ENCODE results near the gene SLC35F5. TPM values are rescaled to one million over a fixed set of nuclear protein-coding genes. Genes with fewer than 3 reads are reported as not detected.

The SLC35F5 gene
- total and polyA plus RNA-seq, 10 of the 15 experiments (the other 5 are each of a cell fraction or from before 2014, with no cell fraction given), result 1.8 to 31.3 (median 16.5) TPM

GRCh38 chr2:113791697-113792590, 35.5 kb upstream of the SLC35F5 start (continued):
- TF ChIP-seq, protein P1, sequence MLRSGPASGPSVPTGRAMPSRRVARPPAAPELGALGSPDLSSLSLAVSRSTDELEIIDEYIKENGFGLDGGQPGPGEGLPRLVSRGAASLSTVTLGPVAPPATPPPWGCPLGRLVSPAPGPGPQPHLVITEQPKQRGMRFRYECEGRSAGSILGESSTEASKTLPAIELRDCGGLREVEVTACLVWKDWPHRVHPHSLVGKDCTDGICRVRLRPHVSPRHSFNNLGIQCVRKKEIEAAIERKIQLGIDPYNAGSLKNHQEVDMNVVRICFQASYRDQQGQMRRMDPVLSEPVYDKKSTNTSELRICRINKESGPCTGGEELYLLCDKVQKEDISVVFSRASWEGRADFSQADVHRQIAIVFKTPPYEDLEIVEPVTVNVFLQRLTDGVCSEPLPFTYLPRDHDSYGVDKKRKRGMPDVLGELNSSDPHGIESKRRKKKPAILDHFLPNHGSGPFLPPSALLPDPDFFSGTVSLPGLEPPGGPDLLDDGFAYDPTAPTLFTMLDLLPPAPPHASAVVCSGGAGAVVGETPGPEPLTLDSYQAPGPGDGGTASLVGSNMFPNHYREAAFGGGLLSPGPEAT (IDR thresholded peaks at IDR 0.05; ENCODE audit: low read depth), result peak; percentile 89
- TF ChIP-seq, protein P2, sequence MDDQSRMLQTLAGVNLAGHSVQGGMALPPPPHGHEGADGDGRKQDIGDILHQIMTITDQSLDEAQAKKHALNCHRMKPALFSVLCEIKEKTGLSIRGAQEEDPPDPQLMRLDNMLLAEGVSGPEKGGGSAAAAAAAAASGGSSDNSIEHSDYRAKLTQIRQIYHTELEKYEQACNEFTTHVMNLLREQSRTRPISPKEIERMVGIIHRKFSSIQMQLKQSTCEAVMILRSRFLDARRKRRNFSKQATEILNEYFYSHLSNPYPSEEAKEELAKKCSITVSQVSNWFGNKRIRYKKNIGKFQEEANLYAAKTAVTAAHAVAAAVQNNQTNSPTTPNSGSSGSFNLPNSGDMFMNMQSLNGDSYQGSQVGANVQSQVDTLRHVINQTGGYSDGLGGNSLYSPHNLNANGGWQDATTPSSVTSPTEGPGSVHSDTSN (IDR thresholded peaks at IDR 0.05; ENCODE audit: insufficient replicate concordance, low read depth, low read length), result no peak
- TF ChIP-seq, protein P3, sequence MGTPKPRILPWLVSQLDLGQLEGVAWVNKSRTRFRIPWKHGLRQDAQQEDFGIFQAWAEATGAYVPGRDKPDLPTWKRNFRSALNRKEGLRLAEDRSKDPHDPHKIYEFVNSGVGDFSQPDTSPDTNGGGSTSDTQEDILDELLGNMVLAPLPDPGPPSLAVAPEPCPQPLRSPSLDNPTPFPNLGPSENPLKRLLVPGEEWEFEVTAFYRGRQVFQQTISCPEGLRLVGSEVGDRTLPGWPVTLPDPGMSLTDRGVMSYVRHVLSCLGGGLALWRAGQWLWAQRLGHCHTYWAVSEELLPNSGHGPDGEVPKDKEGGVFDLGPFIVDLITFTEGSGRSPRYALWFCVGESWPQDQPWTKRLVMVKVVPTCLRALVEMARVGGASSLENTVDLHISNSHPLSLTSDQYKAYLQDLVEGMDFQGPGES (IDR thresholded peaks at IDR 0.05), result no peak
- TF ChIP-seq FOXK2 (IDR thresholded peaks at IDR 0.05) (peak; percentile 51; the same call in 1 of the 2 replicates), POLR2AphosphoS2 (IDR thresholded peaks at IDR 0.05; ENCODE audit: low read depth, low read length) (no peak), SRF (IDR thresholded peaks at IDR 0.05; ENCODE audit: low read depth in 2 of 2, low read length in 2 of 2) (no peak), FOXM1 (IDR thresholded peaks at IDR 0.05; ENCODE audit: low read depth, low read length) (peak; percentile 36; the same call in 1 of the 2 replicates), IKZF1 (conservative IDR thresholded peaks at IDR 0.05) (peak; percentile 82), KLF5 (IDR thresholded peaks at IDR 0.05; ENCODE audit: partially characterized antibody) (no peak), CUX1 (IDR thresholded peaks at IDR 0.05; ENCODE audit: insufficient replicate concordance, low read depth, low read length) (no peak), TARDBP (IDR thresholded peaks at IDR 0.05; ENCODE audit: borderline replicate concordance) (no peak), DPF2 (IDR thresholded peaks at IDR 0.05) (peak; percentile 84; the same call in 1 of the 2 replicates), EED (IDR thresholded peaks at IDR 0.05; ENCODE audit: low read depth) (no peak), PAX5 (IDR thresholded peaks at IDR 0.05; ENCODE audit: borderline replicate concordance, low read depth, low read length) (peak; percentile 56; the same call in 1 of the 2 replicates), MEF2A (IDR thresholded peaks at IDR 0.05; ENCODE audit: insufficient read depth, low read depth, low read length) (0 out of 2 replicates have a peak, but pooled peaks have one; percentile 30)
- TF ChIP-seq, protein P4, sequence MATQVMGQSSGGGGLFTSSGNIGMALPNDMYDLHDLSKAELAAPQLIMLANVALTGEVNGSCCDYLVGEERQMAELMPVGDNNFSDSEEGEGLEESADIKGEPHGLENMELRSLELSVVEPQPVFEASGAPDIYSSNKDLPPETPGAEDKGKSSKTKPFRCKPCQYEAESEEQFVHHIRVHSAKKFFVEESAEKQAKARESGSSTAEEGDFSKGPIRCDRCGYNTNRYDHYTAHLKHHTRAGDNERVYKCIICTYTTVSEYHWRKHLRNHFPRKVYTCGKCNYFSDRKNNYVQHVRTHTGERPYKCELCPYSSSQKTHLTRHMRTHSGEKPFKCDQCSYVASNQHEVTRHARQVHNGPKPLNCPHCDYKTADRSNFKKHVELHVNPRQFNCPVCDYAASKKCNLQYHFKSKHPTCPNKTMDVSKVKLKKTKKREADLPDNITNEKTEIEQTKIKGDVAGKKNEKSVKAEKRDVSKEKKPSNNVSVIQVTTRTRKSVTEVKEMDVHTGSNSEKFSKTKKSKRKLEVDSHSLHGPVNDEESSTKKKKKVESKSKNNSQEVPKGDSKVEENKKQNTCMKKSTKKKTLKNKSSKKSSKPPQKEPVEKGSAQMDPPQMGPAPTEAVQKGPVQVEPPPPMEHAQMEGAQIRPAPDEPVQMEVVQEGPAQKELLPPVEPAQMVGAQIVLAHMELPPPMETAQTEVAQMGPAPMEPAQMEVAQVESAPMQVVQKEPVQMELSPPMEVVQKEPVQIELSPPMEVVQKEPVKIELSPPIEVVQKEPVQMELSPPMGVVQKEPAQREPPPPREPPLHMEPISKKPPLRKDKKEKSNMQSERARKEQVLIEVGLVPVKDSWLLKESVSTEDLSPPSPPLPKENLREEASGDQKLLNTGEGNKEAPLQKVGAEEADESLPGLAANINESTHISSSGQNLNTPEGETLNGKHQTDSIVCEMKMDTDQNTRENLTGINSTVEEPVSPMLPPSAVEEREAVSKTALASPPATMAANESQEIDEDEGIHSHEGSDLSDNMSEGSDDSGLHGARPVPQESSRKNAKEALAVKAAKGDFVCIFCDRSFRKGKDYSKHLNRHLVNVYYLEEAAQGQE (IDR thresholded peaks at IDR 0.05; ENCODE audit: low read depth, low read length), result no peak

All from GM12878 (cell line).